ENCODE data around the gene CT47C1. TPM values are rescaled to one million over a fixed set of nuclear protein-coding genes. Genes with fewer than 3 reads are reported as not detected.
A peak's percentile ranks its signal among the peaks of the same experiment; 100 is the strongest.

The CT47C1 gene
- total RNA-seq, 1 donor, result not detected

GRCh38 chrX:119118780-119119395 is 46.1 kb downstream of the CT47C1 start:
- Histone ChIP-seq H2AFZ (ENCODE audit: low read length) (no peak overlapping the region), H3K27ac (ENCODE audit: low read depth, low read length) (no peak overlapping the region), H3K36me3 (ENCODE audit: insufficient read depth, low read length) (no peaks in the 10 kb centered on the region), H3K4me1 (ENCODE audit: insufficient read depth, low read length) (no peaks in the 10 kb centered on the region), H3K4me3 (ENCODE audit: insufficient read depth, low read length) (no peak overlapping the region), H3K79me2 (ENCODE audit: insufficient read depth, low read length) (no peaks in the 10 kb centered on the region), H3K27me3 (ENCODE audit: insufficient read depth, low read length) (peaks cover 15% of the 10 kb centered on the region), H3K9me3 (ENCODE audit: low read depth, low read length) (no peaks in the 10 kb centered on the region), H3K4me2 (ENCODE audit: insufficient read depth, low read length) (no peak overlapping the region), H4K20me1 (ENCODE audit: insufficient read depth, low read length) (no peaks in the 10 kb centered on the region)
- TF ChIP-seq, protein P1, sequence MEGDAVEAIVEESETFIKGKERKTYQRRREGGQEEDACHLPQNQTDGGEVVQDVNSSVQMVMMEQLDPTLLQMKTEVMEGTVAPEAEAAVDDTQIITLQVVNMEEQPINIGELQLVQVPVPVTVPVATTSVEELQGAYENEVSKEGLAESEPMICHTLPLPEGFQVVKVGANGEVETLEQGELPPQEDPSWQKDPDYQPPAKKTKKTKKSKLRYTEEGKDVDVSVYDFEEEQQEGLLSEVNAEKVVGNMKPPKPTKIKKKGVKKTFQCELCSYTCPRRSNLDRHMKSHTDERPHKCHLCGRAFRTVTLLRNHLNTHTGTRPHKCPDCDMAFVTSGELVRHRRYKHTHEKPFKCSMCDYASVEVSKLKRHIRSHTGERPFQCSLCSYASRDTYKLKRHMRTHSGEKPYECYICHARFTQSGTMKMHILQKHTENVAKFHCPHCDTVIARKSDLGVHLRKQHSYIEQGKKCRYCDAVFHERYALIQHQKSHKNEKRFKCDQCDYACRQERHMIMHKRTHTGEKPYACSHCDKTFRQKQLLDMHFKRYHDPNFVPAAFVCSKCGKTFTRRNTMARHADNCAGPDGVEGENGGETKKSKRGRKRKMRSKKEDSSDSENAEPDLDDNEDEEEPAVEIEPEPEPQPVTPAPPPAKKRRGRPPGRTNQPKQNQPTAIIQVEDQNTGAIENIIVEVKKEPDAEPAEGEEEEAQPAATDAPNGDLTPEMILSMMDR (IDR thresholded peaks at IDR 0.05; ENCODE audit: extremely low read depth, low read depth, low read length), result peak; percentile 79
- DNase-seq (ENCODE audit: insufficient read length, low spot score, missing footprints), result peak; percentile 84

GRCh38 chrX:119121341-119121740 is 48.5 kb downstream of the CT47C1 start:
- no peaks in the 10 kb centered on the region for H3K79me2 ChIP-seq (ENCODE audit: insufficient read depth, low read length)
- peak; percentile 51 for DNase-seq (ENCODE audit: insufficient read length, low spot score, missing footprints)
- TF ChIP-seq, protein P1 (IDR thresholded peaks at IDR 0.05; ENCODE audit: extremely low read depth, low read depth, low read length), result no peak

More at GRCh38 chrX:119121341-119121740, 48.5 kb downstream of the CT47C1 start:
- no peaks in the 10 kb centered on the region for H3K4me1 ChIP-seq (ENCODE audit: insufficient read depth, low read length)
- no peaks in the 10 kb centered on the region for H4K20me1 ChIP-seq (ENCODE audit: insufficient read depth, low read length)
- H2AFZ ChIP-seq (ENCODE audit: low read length), result no peak overlapping the region
- H3K9me3 ChIP-seq (ENCODE audit: low read depth, low read length), result no peaks in the 10 kb centered on the region
- no peak overlapping the region for H3K4me2 ChIP-seq (ENCODE audit: insufficient read depth, low read length)
- H3K27ac ChIP-seq (ENCODE audit: low read depth, low read length), result no peak overlapping the region
- H3K36me3 ChIP-seq (ENCODE audit: insufficient read depth, low read length), result no peaks in the 10 kb centered on the region
- no peak overlapping the region for H3K4me3 ChIP-seq (ENCODE audit: insufficient read depth, low read length)
- H3K27me3 ChIP-seq (ENCODE audit: insufficient read depth, low read length), result peaks cover 15% of the 10 kb centered on the region

Other genes starting within 250 kb of the CT47C1 start
- gene ZCCHC12, start 249.2 kb upstream of the CT47C1 start, total RNA-seq, result not detected in 2 replicates
- gene LONRF3, start 98.4 kb upstream of the CT47C1 start, total RNA-seq, result 0.36 and 0.59 TPM in 2 replicates
- gene KIAA1210, start 54.8 kb downstream of the CT47C1 start, total RNA-seq, result not detected in 2 replicates
- gene PGRMC1, start 163.3 kb downstream of the CT47C1 start, total RNA-seq, result 118 and 124 TPM in 2 replicates